ENCODE data around the gene SKIC2. TPM values are rescaled to one million over a fixed set of nuclear protein-coding genes. Genes with fewer than 3 reads are reported as not detected.

The SKIC2 gene
- total and polyA plus RNA-seq, 4 donors: 28.1 to 78.0 (median 61.6) TPM

GRCh38 chr6:31935823-31936222, 23.2 kb upstream of the SKIC2 start:
- H3K36me3 ChIP-seq (ENCODE audit: control insufficient read depth in 4 of 4, insufficient read depth in 4 of 4, low read length in 4 of 4): no peaks in the 10 kb centered on the region
- 86 to 90% methylated on average over 9 of the region's 9 CpGs for WGBS, 2 donors
- no peaks in the 10 kb centered on the region for H3K4me1 ChIP-seq (ENCODE audit: control insufficient read depth in 5 of 5, insufficient read depth in 5 of 5, low read length in 5 of 5)

DNA sequence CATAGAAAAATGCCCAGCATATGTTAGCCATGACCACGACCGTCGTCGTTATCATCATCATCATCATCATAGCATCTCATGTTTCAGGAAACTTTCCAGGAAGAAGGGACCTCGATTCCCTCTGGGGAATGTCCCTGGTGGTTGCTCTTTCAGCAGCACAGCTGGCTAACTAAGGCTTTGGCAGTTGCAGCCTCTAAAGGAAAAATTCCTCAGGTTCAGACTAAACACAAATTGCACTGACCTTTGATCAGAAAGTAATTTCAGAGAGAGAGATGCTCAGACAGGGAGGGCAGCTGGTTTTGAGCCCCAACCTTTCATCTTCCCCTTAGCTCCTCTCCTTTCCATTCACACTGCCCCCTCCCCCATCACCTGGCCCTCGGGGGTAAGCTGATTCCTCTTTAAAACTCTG, 18.7 kb upstream of the SKIC2 start:
- peaks cover 0 to 2% (median 0%) of the 10 kb centered on the region in 4 donors for H3K36me3 ChIP-seq (ENCODE audit: control insufficient read depth in 4 of 4, insufficient read depth in 4 of 4, low read length in 4 of 4)
- H3K4me1 ChIP-seq (ENCODE audit: control insufficient read depth in 5 of 5, insufficient read depth in 5 of 5, low read length in 5 of 5): peaks cover 0 to 2% (median 0%) of the 10 kb centered on the region in 5 donors
- no peaks in the 10 kb centered on the region for H3K9me3 ChIP-seq (ENCODE audit: control insufficient read depth in 4 of 4, insufficient read depth in 3 of 4, low read length in 3 of 4)
- TF ChIP-seq, protein P1, sequence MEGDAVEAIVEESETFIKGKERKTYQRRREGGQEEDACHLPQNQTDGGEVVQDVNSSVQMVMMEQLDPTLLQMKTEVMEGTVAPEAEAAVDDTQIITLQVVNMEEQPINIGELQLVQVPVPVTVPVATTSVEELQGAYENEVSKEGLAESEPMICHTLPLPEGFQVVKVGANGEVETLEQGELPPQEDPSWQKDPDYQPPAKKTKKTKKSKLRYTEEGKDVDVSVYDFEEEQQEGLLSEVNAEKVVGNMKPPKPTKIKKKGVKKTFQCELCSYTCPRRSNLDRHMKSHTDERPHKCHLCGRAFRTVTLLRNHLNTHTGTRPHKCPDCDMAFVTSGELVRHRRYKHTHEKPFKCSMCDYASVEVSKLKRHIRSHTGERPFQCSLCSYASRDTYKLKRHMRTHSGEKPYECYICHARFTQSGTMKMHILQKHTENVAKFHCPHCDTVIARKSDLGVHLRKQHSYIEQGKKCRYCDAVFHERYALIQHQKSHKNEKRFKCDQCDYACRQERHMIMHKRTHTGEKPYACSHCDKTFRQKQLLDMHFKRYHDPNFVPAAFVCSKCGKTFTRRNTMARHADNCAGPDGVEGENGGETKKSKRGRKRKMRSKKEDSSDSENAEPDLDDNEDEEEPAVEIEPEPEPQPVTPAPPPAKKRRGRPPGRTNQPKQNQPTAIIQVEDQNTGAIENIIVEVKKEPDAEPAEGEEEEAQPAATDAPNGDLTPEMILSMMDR (IDR thresholded peaks at IDR 0.05; ENCODE audit: control extremely low read depth, extremely low read depth): no peak
- no peak overlapping the region for H3K4me3 ChIP-seq
- no peaks in the 10 kb centered on the region for H3K27me3 ChIP-seq (ENCODE audit: control insufficient read depth in 3 of 3, insufficient read depth in 3 of 3, low read length in 2 of 3)
- DNase-seq (no peak), ATAC-seq (ENCODE audit: insufficient read depth, low FRiP score) (no peak)
- 17 to 18% methylated on average over 6 of the region's 6 CpGs for WGBS, 2 donors
- no peak overlapping the region for H3K27ac ChIP-seq (ENCODE audit: low read depth in 1 of 2, low read length in 1 of 2)
- H3K9ac ChIP-seq (ENCODE audit: insufficient read depth in 1 of 2, low read length in 2 of 2): no peak overlapping the region

More at GRCh38 chr6:31935823-31936222, 23.2 kb upstream of the SKIC2 start:
- TF ChIP-seq, protein P1 (IDR thresholded peaks at IDR 0.05; ENCODE audit: control extremely low read depth, extremely low read depth): no peak
- no peak for ATAC-seq (ENCODE audit: insufficient read depth, low FRiP score)
- no peak for DNase-seq
- Histone ChIP-seq H3K27me3 (ENCODE audit: control insufficient read depth in 3 of 3, insufficient read depth in 3 of 3, low read length in 2 of 3) (no peaks in the 10 kb centered on the region), H3K4me3 (no peak overlapping the region), H3K9ac (ENCODE audit: insufficient read depth in 1 of 2, low read length in 2 of 2) (no peak overlapping the region), H3K9me3 (ENCODE audit: control insufficient read depth in 4 of 4, insufficient read depth in 3 of 4, low read length in 3 of 4) (no peaks in the 10 kb centered on the region), H3K27ac (ENCODE audit: low read depth in 1 of 2, low read length in 1 of 2) (no peak overlapping the region)

DNA sequence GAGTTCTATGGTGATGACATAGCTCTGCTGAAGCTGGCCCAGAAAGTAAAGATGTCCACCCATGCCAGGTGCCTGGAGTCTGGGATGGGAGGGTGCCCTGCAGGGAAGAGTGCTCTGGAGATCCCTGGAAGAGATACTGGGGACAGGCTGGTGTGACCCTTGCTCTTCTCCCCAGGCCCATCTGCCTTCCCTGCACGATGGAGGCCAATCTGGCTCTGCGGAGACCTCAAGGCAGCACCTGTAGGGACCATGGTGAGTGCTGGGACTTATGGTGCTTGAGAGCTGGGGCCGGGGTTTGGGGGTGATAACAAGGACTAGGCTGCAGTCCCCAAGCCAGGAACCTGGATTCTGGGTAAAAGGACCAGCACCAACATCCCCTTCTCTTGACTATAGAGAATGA, 15.2 kb upstream of the SKIC2 start:
- no peak for DNase-seq
- Histone ChIP-seq H3K4me3 (no peak overlapping the region), H3K4me1 (ENCODE audit: control insufficient read depth in 5 of 5, insufficient read depth in 5 of 5, low read length in 5 of 5) (peaks cover 0 to 11% (median 0%) of the 10 kb centered on the region in 5 donors), H3K9ac (ENCODE audit: insufficient read depth in 1 of 2, low read length in 2 of 2) (no peak overlapping the region), H3K36me3 (ENCODE audit: control insufficient read depth in 4 of 4, insufficient read depth in 4 of 4, low read length in 4 of 4) (peaks cover 0 to 2% (median 0%) of the 10 kb centered on the region in 4 donors), H3K27me3 (ENCODE audit: control insufficient read depth in 3 of 3, insufficient read depth in 3 of 3, low read length in 2 of 3) (peaks cover 0 to 5% (median 0%) of the 10 kb centered on the region in 3 donors), H3K9me3 (ENCODE audit: control insufficient read depth in 4 of 4, insufficient read depth in 3 of 4, low read length in 3 of 4) (no peaks in the 10 kb centered on the region), H3K27ac (ENCODE audit: low read depth in 1 of 2, low read length in 1 of 2) (no peak overlapping the region)
- 81 to 89% methylated on average over 3 of the region's 3 CpGs for WGBS, 2 donors
- TF ChIP-seq, protein P1 (IDR thresholded peaks at IDR 0.05; ENCODE audit: control extremely low read depth, extremely low read depth): no peak
- no peak for ATAC-seq (ENCODE audit: insufficient read depth, low FRiP score)

GRCh38 chr6:31945154-31945506, 13.8 kb upstream of the SKIC2 start:
- peaks cover 0 to 5% (median 0%) of the 10 kb centered on the region in 3 donors for H3K27me3 ChIP-seq (ENCODE audit: control insufficient read depth in 3 of 3, insufficient read depth in 3 of 3, low read length in 2 of 3)
- peaks cover 0 to 2% (median 0%) of the 10 kb centered on the region in 4 donors for H3K36me3 ChIP-seq (ENCODE audit: control insufficient read depth in 4 of 4, insufficient read depth in 4 of 4, low read length in 4 of 4)
- H3K9ac ChIP-seq (ENCODE audit: insufficient read depth in 1 of 2, low read length in 2 of 2): no peak overlapping the region
- no peak overlapping the region for H3K4me3 ChIP-seq
- peaks cover 0 to 14% (median 0%) of the 10 kb centered on the region in 5 donors for H3K4me1 ChIP-seq (ENCODE audit: control insufficient read depth in 5 of 5, insufficient read depth in 5 of 5, low read length in 5 of 5)
- H3K27ac ChIP-seq (ENCODE audit: low read depth in 1 of 2, low read length in 1 of 2): peak overlapping the region in 1 of 2 donors; percentile 89
- ATAC-seq (ENCODE audit: insufficient read depth, low FRiP score): no peak
- no peaks in the 10 kb centered on the region for H3K9me3 ChIP-seq (ENCODE audit: control insufficient read depth in 4 of 4, insufficient read depth in 3 of 4, low read length in 3 of 4)
- TF ChIP-seq, protein P1 (IDR thresholded peaks at IDR 0.05; ENCODE audit: control extremely low read depth, extremely low read depth): no peak
- no peak for DNase-seq
- 76 to 85% methylated on average over 9 of the region's 9 CpGs for WGBS, 2 donors
